Right cardiac atrium (tissue), 5 donors: ENCODE results near the gene ZNF337. TPM values are rescaled to one million over a fixed set of nuclear protein-coding genes. Genes with fewer than 3 reads are reported as not detected.

ENCODE experiments used
- ATAC-seq, 2 donors: fragments of 200-7000 bp; cut with Tn5 transposase; one replicate each; pipeline versions ENCODE4 v1.8.0 to v1.9.1; 2020; ENCODE audit warnings: moderate library complexity in 2 of 2, mild to moderate bottlenecking in 1 of 2
- DNase-seq, 3 donors: peaks; one replicate each; pipeline ENCODE4 v3.0.0-alpha.2; 2020
- H3K27ac ChIP-seq: one replicate; pipeline ENCODE4 v1.5.1; 2013; ENCODE audit warnings: mild to moderate bottlenecking, low read length, control low read depth, moderate library complexity
- H3K27me3 ChIP-seq: one replicate; pipeline ENCODE4 v1.6.1; 2013; ENCODE audit not compliant: control insufficient read depth, insufficient read depth
- H3K4me1 ChIP-seq: one replicate; pipeline ENCODE4 v1.6.1; 2013; ENCODE audit warnings: low read length; ENCODE audit not compliant: control insufficient read depth, insufficient read depth
- H3K4me3 ChIP-seq: one replicate; pipeline ENCODE4 v1.5.1; 2013; ENCODE audit warnings: low read length, control low read depth
- H3K9me3 ChIP-seq: one replicate; pipeline ENCODE4 v1.6.1; 2013; ENCODE audit warnings: low read length; ENCODE audit not compliant: control insufficient read depth
- WGBS: extraction: QIAGEN DNeasy Blood & Tissue Kit; methylation state at CpG from one replicate; pipeline ENCODE4 v1.1.7; 2013; 5-methylcytosine and 5-hydroxymethylcytosine counted together
- intact Hi-C, 4 donors: fragments of 100-400 bp; cut with DNase I; formaldehyde crosslinking; loops; one replicate each; pipeline versions ENCODE4 v1.11.0 to v1.14.0; 2022 to 2023
- long read RNA-seq, 4 donors: library from polyadenylated mRNA; unstranded; transcript quantifications; one replicate each; pipeline ENCODE4 v2.0.0, GENCODE V29; 2020 to 2021
- polyA plus RNA-seq: library from polyadenylated mRNA; stranded (reverse); fragments of 200-250 nt; gene quantifications from one replicate; pipeline ENCODE4 v1.2.3, GENCODE V29; 2013
- total RNA-seq, 4 donors: library from RNA; stranded (reverse); fragmentation: NEBNext Ultra II Directional; extraction: Animal tissue kit (Norgen Biotek cat#: 25700); gene quantifications; one replicate each; pipeline ENCODE4 v1.2.1, GENCODE V29; 2021
- donor health status: healthy with polysubstance abuse.
- donor health status: DM: no; HTN: yes; CAD: no.
- donor health status: DM: no; HTN: no; CAD: no.
- donor health status: DM: no; HTN: yes; CAD: no; lungs with severe emphysema.
- donor health status: DM: yes; HTN: yes; CAD: no.

Gene ZNF337
- total RNA-seq (10 to 100 TPM in 2 of 4 donors, 1 to 10 TPM in 2; 9.1 to 11.2 (median 9.8) TPM), polyA plus RNA-seq (6.3 TPM)
- long read RNA-seq, donor 1, transcript ZNF337-201 (5 exons, 3,205 nt), result major isoform, 13 of 26 reads
- long read RNA-seq, donor 1, partial matches to known transcripts, result 0 of 26 reads
- long read RNA-seq, donor 1, other reads (novel, unspliced or antisense), result 11 of 26 reads
- long read RNA-seq, donor 2, transcript ZNF337-201 (5 exons, 3,205 nt), result major isoform, 5 of 8 reads
- long read RNA-seq, donor 2, partial matches to known transcripts, result 0 of 8 reads
- long read RNA-seq, donor 2, other reads (novel, unspliced or antisense), result 2 of 8 reads
- long read RNA-seq, donor 3, transcript ZNF337-201 (5 exons, 3,205 nt), result major isoform, 20 of 39 reads
- long read RNA-seq, donor 3, partial matches to known transcripts, result 1 of 39 reads
- long read RNA-seq, donor 3, other reads (novel, unspliced or antisense), result 17 of 39 reads
- long read RNA-seq, donor 4, transcript ZNF337-201 (5 exons, 3,205 nt), result major isoform, 7 of 8 reads
- long read RNA-seq, donor 4, partial matches to known transcripts, result 0 of 8 reads
- long read RNA-seq, donor 4, other reads (novel, unspliced or antisense), result 1 of 8 reads

DNA sequence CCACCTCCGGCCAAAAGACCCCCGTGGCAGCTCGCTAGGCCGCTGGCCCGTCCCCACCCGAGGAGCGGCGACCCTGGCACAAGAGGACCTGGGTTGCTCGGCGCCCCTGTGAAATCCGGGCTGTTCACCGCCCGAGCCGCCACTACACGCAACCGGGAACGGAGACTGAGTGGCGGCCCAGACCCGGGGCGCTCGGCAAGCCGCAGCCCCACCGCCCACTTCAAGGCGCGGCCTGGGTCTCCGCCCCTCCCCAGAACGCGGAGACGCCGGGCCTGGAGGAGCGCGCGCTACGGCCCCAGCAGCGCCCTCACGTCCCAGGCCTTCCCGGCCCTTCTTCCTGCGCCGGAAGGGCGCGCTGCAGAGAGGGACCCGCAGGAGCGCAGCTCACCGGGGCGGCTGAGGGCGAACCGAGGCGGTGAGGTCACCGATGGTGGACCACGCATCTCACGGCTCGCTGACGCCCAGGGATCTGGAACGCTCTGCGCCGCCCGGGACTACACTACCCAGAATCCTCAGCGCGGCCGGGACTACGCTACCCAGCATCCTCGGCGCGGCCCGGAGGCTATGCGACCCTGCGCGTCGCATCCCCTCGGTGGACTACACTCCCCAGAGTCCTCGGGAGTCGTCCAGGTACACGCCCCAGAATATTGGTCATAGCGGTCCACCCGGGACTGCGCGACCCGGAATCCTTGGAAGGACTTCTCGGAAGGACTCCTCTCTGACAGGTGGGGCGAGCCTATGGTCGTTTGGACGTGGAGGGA is at the start of gene ZNF337:
ZNF337 (minus strand) TSS at position 483 of the 761 bp plus-strand sequence. CDS start 10,436 bp downstream, outside the sequence.
- DNase-seq, result peak; percentile 97 to 99 (median 98)
- Histone ChIP-seq H3K27me3 (no peaks in the 10 kb centered on the region), H3K27ac (peak within 1 kb of the TSS; percentile 73), H3K4me1 (peaks cover 4% of the 10 kb centered on the region), H3K9me3 (no peaks in the 10 kb centered on the region), H3K4me3 (peak within 1 kb of the TSS; percentile 69)
- ATAC-seq, result peak; percentile 100
- intact Hi-C loops, result no loop called here
- WGBS, result under 1% methylated on average over 82 of the region's 82 CpGs

DNA sequence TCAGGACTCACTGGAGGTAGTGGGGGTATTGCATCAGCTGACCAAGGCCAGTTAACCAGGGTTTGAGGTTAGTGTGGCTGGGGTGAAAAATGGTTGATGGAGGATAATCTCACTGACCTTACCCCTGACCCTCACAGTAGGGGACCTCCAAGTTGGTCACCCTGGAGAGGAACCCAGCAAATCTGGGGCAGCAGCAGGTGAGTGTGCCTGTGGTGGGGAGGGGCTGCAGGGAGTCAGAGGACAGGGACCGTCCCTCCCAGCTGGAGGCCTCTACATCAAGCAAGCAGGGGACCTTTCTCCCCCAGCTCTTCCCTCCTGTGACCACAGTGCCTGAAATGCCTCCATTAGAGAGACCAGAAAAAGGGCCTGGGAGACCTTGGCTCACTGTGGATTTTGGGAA is 49.1 kb upstream of the ZNF337 start:
- no peak overlapping the region for H3K4me3 ChIP-seq
- no peaks in the 10 kb centered on the region for H3K27me3 ChIP-seq
- ATAC-seq (no peak), DNase-seq (no peak)
- no peak overlapping the region for H3K27ac ChIP-seq
- H3K9me3 ChIP-seq, result no peaks in the 10 kb centered on the region
- 93% methylated on average over 1 of the region's 1 CpG for WGBS
- H3K4me1 ChIP-seq, result no peaks in the 10 kb centered on the region
- intact Hi-C loops, result no loop called here

DNA sequence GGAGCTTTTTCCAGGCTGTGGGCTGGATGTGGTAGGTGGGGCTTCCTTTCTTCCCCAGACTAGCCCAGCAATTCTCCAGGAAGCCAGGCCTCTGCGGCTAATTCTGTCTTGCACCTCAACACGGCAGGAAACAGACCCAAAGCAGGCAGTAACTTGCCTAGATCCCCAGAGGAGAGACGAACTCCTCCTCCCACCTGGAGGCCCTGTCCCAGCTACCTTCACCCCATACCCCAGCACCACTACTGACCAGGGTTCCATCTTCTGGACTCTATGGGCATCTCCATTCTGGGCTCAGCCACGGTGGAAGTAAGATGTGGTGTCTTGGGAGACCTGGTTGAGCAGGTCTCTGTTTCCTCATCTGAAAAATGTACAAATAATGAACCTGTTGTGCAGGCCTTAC is 48.4 kb upstream of the ZNF337 start:
- ATAC-seq (no peak), DNase-seq (no peak)
- no peak overlapping the region for H3K27ac ChIP-seq
- no peak overlapping the region for H3K4me3 ChIP-seq
- no peaks in the 10 kb centered on the region for H3K4me1 ChIP-seq
- no peaks in the 10 kb centered on the region for H3K27me3 ChIP-seq
- H3K9me3 ChIP-seq, result no peaks in the 10 kb centered on the region
- intact Hi-C loops, result no loop called here
- WGBS, result 86% methylated on average over 4 of the region's 4 CpGs

DNA sequence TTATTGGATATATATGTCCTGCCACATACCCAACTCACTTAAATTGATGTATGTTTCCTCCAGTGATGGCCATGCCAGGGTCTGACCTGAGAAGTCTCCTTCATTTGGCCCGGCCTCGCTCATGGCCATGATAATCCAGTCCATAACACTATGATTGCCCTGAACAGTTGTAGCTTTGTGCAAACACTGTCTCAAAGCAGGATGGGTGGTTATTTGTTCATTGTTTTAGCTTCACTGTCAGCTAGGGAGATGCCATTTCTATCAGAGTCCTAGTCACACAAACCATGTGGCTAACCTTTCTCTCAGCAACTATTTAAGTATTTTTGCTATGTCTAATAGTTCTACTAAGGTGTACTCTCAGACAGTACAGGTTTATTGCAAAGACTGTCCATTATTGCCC is 47.6 kb upstream of the ZNF337 start:
- ATAC-seq (no peak), DNase-seq (no peak)
- Histone ChIP-seq H3K27me3 (no peaks in the 10 kb centered on the region), H3K9me3 (no peaks in the 10 kb centered on the region), H3K4me3 (no peak overlapping the region), H3K4me1 (no peaks in the 10 kb centered on the region), H3K27ac (no peak overlapping the region)
- intact Hi-C loops, result no loop called here
- WGBS, result 94% methylated on average over 2 of the region's 2 CpGs

DNA sequence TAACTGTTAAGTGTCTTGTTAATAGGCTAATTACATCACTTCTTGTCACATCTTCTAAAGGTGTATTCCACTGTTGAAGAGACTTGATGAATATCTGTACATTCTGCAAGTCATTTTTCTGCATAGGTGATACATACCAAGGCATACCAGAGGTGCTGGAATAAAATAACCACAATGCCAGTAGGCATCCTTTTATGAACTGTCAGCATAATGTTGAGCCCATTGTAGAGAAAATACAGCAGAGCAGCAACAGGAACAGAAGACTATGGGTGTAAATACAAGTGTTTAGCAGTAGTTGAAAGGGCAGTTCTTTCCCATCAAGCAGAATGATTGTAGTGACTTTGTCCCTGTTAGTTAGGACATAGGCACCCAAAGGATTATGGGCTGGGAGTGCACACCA is 44.4 kb upstream of the ZNF337 start:
- intact Hi-C loops, result no loop called here
- ATAC-seq, result no peak

DNA sequence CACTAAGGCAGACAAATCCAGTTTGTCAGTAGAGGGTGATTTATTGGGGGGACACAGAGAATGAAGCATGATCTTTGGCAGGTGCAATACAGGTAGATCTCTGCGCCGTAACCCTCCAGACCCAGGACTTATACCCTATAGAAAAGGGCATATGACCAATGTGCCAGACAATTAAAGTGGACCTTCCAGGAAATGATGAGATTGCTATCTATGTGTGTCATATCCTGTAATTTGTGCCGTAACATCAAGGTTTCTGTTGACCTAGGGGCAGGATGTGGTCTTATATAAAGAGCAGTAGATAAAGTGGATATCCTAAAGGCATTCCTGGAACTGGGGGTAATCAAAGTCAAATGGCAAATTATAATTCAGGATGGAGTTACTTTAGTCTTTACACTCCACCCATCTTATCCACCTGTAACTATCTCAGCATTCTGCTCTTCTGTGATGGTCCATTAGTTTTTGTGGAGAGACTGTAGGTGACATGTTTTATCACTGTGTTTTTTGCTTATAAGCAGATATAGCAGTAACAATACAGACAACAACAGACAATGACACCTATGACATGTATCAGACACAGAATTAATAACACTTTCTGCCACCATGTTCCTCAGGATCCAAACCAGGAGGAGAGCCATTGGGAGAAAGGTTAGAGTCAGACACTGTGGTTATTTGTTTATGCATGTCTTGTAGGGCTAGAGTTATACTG is 43.1 kb upstream of the ZNF337 start:
- intact Hi-C loops, result no loop called here
- H3K4me1 ChIP-seq, result no peaks in the 10 kb centered on the region
- WGBS, result 91% methylated on average over 3 of the region's 3 CpGs
- no peak for ATAC-seq
- no peak for DNase-seq
- H3K4me3 ChIP-seq, result no peak overlapping the region
- no peaks in the 10 kb centered on the region for H3K27me3 ChIP-seq
- no peak overlapping the region for H3K27ac ChIP-seq
- no peaks in the 10 kb centered on the region for H3K9me3 ChIP-seq

More for the DNA sequence above, 44.4 kb upstream of the ZNF337 start:
- H3K9me3 ChIP-seq, result no peaks in the 10 kb centered on the region
- no peak for DNase-seq
- no peaks in the 10 kb centered on the region for H3K4me1 ChIP-seq
- no peak overlapping the region for H3K27ac ChIP-seq
- no peak overlapping the region for H3K4me3 ChIP-seq
- H3K27me3 ChIP-seq, result no peaks in the 10 kb centered on the region

DNA sequence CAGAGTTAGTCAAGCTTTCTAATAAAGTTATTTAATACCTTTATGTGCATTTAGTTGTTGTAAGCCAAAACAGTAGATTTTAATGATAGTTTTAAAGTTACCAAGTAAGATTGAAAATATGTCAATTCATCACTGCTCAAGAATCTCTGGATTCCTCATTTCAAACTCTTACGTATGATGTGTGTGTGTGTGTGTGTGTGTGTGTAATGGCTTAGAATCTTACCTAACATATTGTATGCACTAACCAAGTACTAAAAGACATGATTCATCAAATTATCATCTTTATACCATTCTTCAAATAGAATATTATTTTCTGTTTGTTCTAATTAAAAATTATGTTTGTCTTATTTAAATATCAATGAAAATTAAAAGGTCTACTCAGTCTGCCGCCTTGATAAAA is 41.5 kb upstream of the ZNF337 start:
- intact Hi-C loops, result no loop called here
- no peaks in the 10 kb centered on the region for H3K4me1 ChIP-seq
- no peaks in the 10 kb centered on the region for H3K9me3 ChIP-seq
- no peaks in the 10 kb centered on the region for H3K27me3 ChIP-seq
- no peak overlapping the region for H3K27ac ChIP-seq
- no peak overlapping the region for H3K4me3 ChIP-seq
- 95% methylated on average over 2 of the region's 2 CpGs for WGBS
- ATAC-seq, result no peak
- DNase-seq, result no peak

DNA sequence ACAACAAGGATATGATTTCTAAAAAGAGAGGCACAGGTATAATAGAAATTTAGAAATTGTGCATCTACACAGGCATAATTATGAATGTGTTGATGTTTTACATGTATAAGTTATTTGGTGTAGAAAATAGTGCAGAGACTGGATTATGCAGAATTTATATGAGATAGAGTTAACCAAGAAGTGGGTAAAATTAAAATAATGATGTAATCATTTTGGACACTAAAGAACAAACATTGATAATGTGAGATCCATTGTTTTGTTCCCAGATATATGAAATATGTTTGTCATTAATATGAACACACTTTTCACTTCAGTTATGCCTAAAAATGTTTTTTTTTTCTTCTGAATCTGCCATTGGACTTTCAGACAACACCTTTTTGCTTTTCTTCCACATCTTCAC is 37.2 kb upstream of the ZNF337 start:
- no peak overlapping the region for H3K4me3 ChIP-seq
- H3K9me3 ChIP-seq, result no peaks in the 10 kb centered on the region
- H3K4me1 ChIP-seq, result no peaks in the 10 kb centered on the region
- ATAC-seq, result no peak
- intact Hi-C loops, result no loop called here
- DNase-seq, result no peak
- H3K27ac ChIP-seq, result no peak overlapping the region
- H3K27me3 ChIP-seq, result no peaks in the 10 kb centered on the region

DNA sequence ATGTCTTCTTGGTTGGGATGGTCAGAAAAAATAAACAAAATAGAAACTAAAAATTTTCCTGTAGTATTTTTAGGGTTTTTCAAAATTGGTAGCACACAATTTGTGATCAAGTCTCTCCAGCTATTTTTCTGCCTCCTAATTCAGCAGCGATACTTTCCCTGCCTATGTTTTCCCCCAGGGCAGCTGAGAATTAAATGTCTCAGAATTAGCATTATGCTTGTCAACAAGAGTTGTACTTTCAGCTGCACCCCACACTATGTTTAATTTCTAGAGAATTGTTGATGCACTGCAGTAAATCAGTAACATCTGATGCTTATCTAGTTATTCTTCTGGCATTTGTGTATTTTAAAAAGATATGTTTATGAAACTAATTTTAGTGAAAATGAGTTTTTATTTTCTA is 34.2 kb upstream of the ZNF337 start:
- DNase-seq (no peak), ATAC-seq (no peak)
- WGBS, result 77% methylated on average over 1 of the region's 1 CpG
- Histone ChIP-seq H3K27me3 (no peaks in the 10 kb centered on the region), H3K27ac (no peak overlapping the region), H3K4me1 (no peaks in the 10 kb centered on the region), H3K4me3 (no peak overlapping the region), H3K9me3 (peaks cover 4% of the 10 kb centered on the region)
- intact Hi-C loops, result no loop called here

DNA sequence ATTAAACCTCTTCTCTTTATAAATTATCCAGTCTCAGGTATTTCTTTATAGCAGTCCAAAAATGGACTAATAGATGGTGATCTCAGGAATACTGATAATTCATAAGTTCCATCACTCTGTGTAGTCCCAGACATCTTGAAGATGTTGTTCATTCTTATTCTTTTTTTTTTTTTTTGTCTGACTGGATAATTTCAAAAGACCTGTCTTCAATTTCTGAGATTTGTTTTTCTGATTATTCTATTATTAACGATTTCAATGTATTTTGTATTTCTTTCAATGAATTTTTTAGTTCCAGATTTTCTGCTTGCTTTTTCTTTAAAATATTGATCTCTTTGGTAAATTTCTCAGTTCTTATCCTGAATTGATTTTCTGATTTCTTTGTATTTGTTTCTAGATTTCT is 29.7 kb upstream of the ZNF337 start:
- no peaks in the 10 kb centered on the region for H3K4me1 ChIP-seq
- DNase-seq (no peak), ATAC-seq (no peak)
- H3K4me3 ChIP-seq, result no peak overlapping the region
- WGBS, result 90% methylated on average over 1 of the region's 1 CpG
- no peaks in the 10 kb centered on the region for H3K27me3 ChIP-seq
- intact Hi-C loops, result no loop called here
- H3K9me3 ChIP-seq, result peaks cover 4% of the 10 kb centered on the region
- no peak overlapping the region for H3K27ac ChIP-seq

DNA sequence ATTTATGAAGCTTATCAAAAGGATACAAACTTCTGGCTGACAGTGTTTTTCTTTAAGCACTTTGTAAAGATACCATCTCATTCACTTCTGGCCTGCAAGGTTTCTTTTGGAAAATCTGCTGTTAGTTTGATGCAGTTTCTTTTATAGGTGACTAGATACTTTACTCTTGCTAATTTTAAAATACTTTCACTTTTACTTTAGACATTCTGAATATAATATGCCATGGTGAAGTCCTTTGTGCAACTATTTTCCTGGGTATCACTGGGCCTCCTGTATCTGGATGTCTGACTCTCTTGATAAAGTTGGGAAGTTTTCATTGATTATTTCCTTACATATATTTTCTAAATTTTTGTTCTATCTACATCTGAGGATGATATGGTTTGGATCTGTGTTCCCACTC is 29.0 kb upstream of the ZNF337 start:
- peaks cover 4% of the 10 kb centered on the region for H3K9me3 ChIP-seq
- no peak overlapping the region for H3K4me3 ChIP-seq
- H3K27me3 ChIP-seq, result no peaks in the 10 kb centered on the region
- no peaks in the 10 kb centered on the region for H3K4me1 ChIP-seq
- H3K27ac ChIP-seq, result no peak overlapping the region
- intact Hi-C loops, result no loop called here
- DNase-seq (no peak), ATAC-seq (no peak)
